GM18511 (cell line): ENCODE data around the gene IPO4.
"Not testable (repeated sequence)": the region's sequence is repeated elsewhere in the genome, so short reads cannot be mapped to it uniquely, and the experiment has no call there.

ENCODE experiments used
- ATAC-seq: cut with Tn5 transposase; IDR thresholded peaks from one replicate; pipeline ENCODE4 v1.9.1; 2021; ENCODE audit warnings: mild to moderate bottlenecking, moderate library complexity; ENCODE audit not compliant: unreplicated experiment

IPO4 gene

GRCh38 chr14:24188251-24189058 is at the start of gene IPO4:
IPO4 (minus strand) TSS chr14:24188816; CDS start chr14:24188787, 29 bp downstream.
- peak; percentile 94 for ATAC-seq

- no peak for ATAC-seq
These were observed 49.5 kb upstream of the IPO4 start for GRCh38 chr14:24238123-24238522.

GRCh38 chr14:24237463-24237955 is 48.9 kb upstream of the IPO4 start:
- ATAC-seq, result no peak

- no peak for ATAC-seq
These were observed 48.3 kb upstream of the IPO4 start for GRCh38 chr14:24236689-24237462.

GRCh38 chr14:24235804-24236688 is 47.4 kb upstream of the IPO4 start:
- ATAC-seq, result no peak

GRCh38 chr14:24234095-24235005 is 45.7 kb upstream of the IPO4 start:
- no peak for ATAC-seq

- no peak for ATAC-seq
These were observed 44.9 kb upstream of the IPO4 start for GRCh38 chr14:24233538-24233866.

GRCh38 chr14:24232645-24233537 is 44.3 kb upstream of the IPO4 start, which contains the start of gene GMPR2:
GMPR2 (plus strand) TSS chr14:24232929; CDS start chr14:24233254, 325 bp downstream.
- ATAC-seq, result peak; percentile 71

- peak; percentile 82 for ATAC-seq
These were observed 43.6 kb upstream of the IPO4 start, which contains the start of gene NEDD8 for GRCh38 chr14:24232121-24232644. NEDD8 (minus strand) TSS chr14:24232367; CDS start chr14:24232267, 100 bp downstream.

GRCh38 chr14:24231263-24232120 is 42.9 kb upstream of the IPO4 start:
- peak; percentile 17 for ATAC-seq

- ATAC-seq, result no peak
These were observed 40.3 kb upstream of the IPO4 start for GRCh38 chr14:24228902-24229301.

- ATAC-seq, result no peak
These were observed 37.9 kb upstream of the IPO4 start for GRCh38 chr14:24226473-24226872.

- no peak for ATAC-seq
These were observed 36.0 kb upstream of the IPO4 start for GRCh38 chr14:24224618-24225071.

GRCh38 chr14:24222987-24223386 is 34.4 kb upstream of the IPO4 start:
- not testable (repeated sequence) for ATAC-seq

GRCh38 chr14:24219521-24219920 is 30.9 kb upstream of the IPO4 start:
- no peak for ATAC-seq

GRCh38 chr14:24219080-24219479 is 30.5 kb upstream of the IPO4 start:
- ATAC-seq, result no peak

- ATAC-seq, result not testable (repeated sequence)
These were observed 28.3 kb upstream of the IPO4 start for GRCh38 chr14:24216876-24217275.
